Hematopoietic multipotent progenitor cell treated with erythropoietin and hydrocortisone succinate and interleukin-3 and kit ligand, for 4 days (in vitro differentiated cells): ENCODE results near the gene TMEM114.
A peak's percentile ranks its signal among the peaks of the same experiment; 100 is the strongest.
"Not testable (repeated sequence)": the region's sequence is repeated elsewhere in the genome, so short reads cannot be mapped to it uniquely, and the experiment has no call there.

ENCODE experiments used
- DNase-seq: peaks from one replicate; pipeline ENCODE4 v3.0.0-alpha.2; 2015

The TMEM114 gene

GRCh38 chr16:8572919-8573724, 17.2 kb downstream of the TMEM114 start:
- DNase-seq: peak; percentile 66

GRCh38 chr16:8572063-8572918, 18.0 kb downstream of the TMEM114 start:
- no peak for DNase-seq

GRCh38 chr16:8571061-8571596, 19.2 kb downstream of the TMEM114 start:
- peak; percentile 55 for DNase-seq

- not testable (repeated sequence) for DNase-seq
These were observed 19.9 kb downstream of the TMEM114 start for GRCh38 chr16:8570393-8570792.

- DNase-seq: no peak
These were observed 20.5 kb downstream of the TMEM114 start for GRCh38 chr16:8569650-8570346.

- peak; percentile 18 for DNase-seq
These were observed 22.1 kb downstream of the TMEM114 start for GRCh38 chr16:8568231-8568617.

- DNase-seq: peak; percentile 97
These were observed 22.7 kb downstream of the TMEM114 start for GRCh38 chr16:8567355-8568230.

- no peak for DNase-seq
These were observed 24.8 kb downstream of the TMEM114 start for GRCh38 chr16:8565498-8565897.

GRCh38 chr16:8564934-8565345, 25.4 kb downstream of the TMEM114 start:
- DNase-seq: no peak

GRCh38 chr16:8563944-8564540, 26.3 kb downstream of the TMEM114 start:
- not testable (repeated sequence) for DNase-seq

- no peak for DNase-seq
These were observed 28.8 kb downstream of the TMEM114 start for GRCh38 chr16:8561496-8561895.

GRCh38 chr16:8555400-8555799, 34.9 kb downstream of the TMEM114 start:
- no peak for DNase-seq

- no peak for DNase-seq
These were observed 35.4 kb downstream of the TMEM114 start for GRCh38 chr16:8554881-8555280.

- DNase-seq: no peak
These were observed 36.3 kb downstream of the TMEM114 start for GRCh38 chr16:8554022-8554421.

GRCh38 chr16:8552487-8553221, 37.7 kb downstream of the TMEM114 start:
- DNase-seq: no peak

- no peak for DNase-seq
These were observed 38.7 kb downstream of the TMEM114 start for GRCh38 chr16:8551388-8552332.

GRCh38 chr16:8550728-8551387, 39.5 kb downstream of the TMEM114 start:
- no peak for DNase-seq

- DNase-seq: no peak
These were observed 40.4 kb downstream of the TMEM114 start for GRCh38 chr16:8549843-8550412.

- no peak for DNase-seq
These were observed 42.1 kb downstream of the TMEM114 start for GRCh38 chr16:8548166-8548565.
